ENCODE data around the gene SCRT2.

DNA sequence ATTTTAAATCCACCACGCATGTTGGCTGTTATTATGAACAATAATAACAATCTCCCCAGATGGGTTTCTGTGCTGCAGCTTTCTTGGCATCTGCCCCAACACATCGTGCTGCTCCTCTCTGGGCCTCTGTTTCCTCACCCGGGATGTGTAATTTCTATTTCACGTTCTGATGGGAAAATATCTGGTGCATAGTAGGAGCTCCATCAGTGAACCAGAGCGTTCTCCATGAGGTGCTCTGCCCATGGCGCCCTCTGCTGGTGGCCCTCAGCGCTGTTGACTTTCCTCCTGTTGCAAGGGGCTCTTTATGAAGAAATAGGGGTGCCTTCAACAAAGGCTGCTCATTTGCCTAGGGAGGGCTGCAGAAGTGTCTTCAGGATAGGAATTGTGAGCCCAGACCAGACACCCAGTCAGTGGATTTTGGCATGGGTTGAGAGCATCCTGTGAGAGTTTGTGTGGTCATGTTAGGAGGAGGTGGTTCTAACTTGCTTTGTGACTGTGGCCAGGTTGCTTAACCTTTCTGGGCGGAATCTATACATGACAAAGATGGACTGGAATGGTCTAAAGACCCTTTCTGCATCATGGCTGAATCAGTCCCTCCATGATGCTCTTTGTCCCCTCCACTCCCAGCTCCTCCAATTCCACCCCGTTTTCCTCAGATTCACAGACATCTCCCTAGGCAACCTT, 8.1 kb downstream of the SCRT2 start:
- TF ChIP-seq POLR2AphosphoS5 (IDR thresholded peaks at IDR 0.05; ENCODE audit: low read depth) = no peak
- TF ChIP-seq, protein P1, sequence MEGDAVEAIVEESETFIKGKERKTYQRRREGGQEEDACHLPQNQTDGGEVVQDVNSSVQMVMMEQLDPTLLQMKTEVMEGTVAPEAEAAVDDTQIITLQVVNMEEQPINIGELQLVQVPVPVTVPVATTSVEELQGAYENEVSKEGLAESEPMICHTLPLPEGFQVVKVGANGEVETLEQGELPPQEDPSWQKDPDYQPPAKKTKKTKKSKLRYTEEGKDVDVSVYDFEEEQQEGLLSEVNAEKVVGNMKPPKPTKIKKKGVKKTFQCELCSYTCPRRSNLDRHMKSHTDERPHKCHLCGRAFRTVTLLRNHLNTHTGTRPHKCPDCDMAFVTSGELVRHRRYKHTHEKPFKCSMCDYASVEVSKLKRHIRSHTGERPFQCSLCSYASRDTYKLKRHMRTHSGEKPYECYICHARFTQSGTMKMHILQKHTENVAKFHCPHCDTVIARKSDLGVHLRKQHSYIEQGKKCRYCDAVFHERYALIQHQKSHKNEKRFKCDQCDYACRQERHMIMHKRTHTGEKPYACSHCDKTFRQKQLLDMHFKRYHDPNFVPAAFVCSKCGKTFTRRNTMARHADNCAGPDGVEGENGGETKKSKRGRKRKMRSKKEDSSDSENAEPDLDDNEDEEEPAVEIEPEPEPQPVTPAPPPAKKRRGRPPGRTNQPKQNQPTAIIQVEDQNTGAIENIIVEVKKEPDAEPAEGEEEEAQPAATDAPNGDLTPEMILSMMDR (IDR thresholded peaks at IDR 0.05; ENCODE audit: insufficient read depth, low read length) = peak; percentile 84
- TF ChIP-seq SPI1 (IDR thresholded peaks at IDR 0.05; ENCODE audit: borderline replicate concordance, low read depth) = no peak
- TF ChIP-seq, protein P2, sequence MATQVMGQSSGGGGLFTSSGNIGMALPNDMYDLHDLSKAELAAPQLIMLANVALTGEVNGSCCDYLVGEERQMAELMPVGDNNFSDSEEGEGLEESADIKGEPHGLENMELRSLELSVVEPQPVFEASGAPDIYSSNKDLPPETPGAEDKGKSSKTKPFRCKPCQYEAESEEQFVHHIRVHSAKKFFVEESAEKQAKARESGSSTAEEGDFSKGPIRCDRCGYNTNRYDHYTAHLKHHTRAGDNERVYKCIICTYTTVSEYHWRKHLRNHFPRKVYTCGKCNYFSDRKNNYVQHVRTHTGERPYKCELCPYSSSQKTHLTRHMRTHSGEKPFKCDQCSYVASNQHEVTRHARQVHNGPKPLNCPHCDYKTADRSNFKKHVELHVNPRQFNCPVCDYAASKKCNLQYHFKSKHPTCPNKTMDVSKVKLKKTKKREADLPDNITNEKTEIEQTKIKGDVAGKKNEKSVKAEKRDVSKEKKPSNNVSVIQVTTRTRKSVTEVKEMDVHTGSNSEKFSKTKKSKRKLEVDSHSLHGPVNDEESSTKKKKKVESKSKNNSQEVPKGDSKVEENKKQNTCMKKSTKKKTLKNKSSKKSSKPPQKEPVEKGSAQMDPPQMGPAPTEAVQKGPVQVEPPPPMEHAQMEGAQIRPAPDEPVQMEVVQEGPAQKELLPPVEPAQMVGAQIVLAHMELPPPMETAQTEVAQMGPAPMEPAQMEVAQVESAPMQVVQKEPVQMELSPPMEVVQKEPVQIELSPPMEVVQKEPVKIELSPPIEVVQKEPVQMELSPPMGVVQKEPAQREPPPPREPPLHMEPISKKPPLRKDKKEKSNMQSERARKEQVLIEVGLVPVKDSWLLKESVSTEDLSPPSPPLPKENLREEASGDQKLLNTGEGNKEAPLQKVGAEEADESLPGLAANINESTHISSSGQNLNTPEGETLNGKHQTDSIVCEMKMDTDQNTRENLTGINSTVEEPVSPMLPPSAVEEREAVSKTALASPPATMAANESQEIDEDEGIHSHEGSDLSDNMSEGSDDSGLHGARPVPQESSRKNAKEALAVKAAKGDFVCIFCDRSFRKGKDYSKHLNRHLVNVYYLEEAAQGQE (IDR thresholded peaks at IDR 0.05; ENCODE audit: insufficient replicate concordance, low read depth) = no peak
- TF ChIP-seq GABPA (IDR thresholded peaks at IDR 0.05; ENCODE audit: low read depth) = no peak

All from HL-60 (cell line).